AG09309 (cell line): ENCODE data around the gene EIF5.

Experiments used
- DNase-seq: peaks from one replicate; pipeline ENCODE4 v3.0.0-alpha.2; 2010; ENCODE audit warnings: low read depth
- H3K4me3 ChIP-seq: 2 replicates; pipeline ENCODE4 v1.5.1; 2011; ENCODE audit warnings: mild to moderate bottlenecking, low read depth, low read length, moderate library complexity; ENCODE audit not compliant: control insufficient read depth
- TF ChIP-seq, protein P1 (sequence below): IDR thresholded peaks from 2 replicates; pipeline ENCODE4 v1.5.1; 2011; ENCODE audit warnings: mild to moderate bottlenecking, low read depth, low read length, inconsistent platforms; ENCODE audit not compliant: insufficient read depth, control insufficient read depth; ENCODE audit errors: missing control alignments

The EIF5 gene

GRCh38 chr14:103341250-103342129 lies 7.5 kb downstream of the EIF5 start:
- TF ChIP-seq, protein P1, sequence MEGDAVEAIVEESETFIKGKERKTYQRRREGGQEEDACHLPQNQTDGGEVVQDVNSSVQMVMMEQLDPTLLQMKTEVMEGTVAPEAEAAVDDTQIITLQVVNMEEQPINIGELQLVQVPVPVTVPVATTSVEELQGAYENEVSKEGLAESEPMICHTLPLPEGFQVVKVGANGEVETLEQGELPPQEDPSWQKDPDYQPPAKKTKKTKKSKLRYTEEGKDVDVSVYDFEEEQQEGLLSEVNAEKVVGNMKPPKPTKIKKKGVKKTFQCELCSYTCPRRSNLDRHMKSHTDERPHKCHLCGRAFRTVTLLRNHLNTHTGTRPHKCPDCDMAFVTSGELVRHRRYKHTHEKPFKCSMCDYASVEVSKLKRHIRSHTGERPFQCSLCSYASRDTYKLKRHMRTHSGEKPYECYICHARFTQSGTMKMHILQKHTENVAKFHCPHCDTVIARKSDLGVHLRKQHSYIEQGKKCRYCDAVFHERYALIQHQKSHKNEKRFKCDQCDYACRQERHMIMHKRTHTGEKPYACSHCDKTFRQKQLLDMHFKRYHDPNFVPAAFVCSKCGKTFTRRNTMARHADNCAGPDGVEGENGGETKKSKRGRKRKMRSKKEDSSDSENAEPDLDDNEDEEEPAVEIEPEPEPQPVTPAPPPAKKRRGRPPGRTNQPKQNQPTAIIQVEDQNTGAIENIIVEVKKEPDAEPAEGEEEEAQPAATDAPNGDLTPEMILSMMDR, result no peak
- no peak for DNase-seq

GRCh38 chr14:103343164-103343879 lies 9.3 kb downstream of the EIF5 start:
- TF ChIP-seq, protein P1, result no peak
- no peak overlapping the region for H3K4me3 ChIP-seq
- no peak for DNase-seq

More at GRCh38 chr14:103341250-103342129, 7.5 kb downstream of the EIF5 start:
- no peak overlapping the region for H3K4me3 ChIP-seq

DNA sequence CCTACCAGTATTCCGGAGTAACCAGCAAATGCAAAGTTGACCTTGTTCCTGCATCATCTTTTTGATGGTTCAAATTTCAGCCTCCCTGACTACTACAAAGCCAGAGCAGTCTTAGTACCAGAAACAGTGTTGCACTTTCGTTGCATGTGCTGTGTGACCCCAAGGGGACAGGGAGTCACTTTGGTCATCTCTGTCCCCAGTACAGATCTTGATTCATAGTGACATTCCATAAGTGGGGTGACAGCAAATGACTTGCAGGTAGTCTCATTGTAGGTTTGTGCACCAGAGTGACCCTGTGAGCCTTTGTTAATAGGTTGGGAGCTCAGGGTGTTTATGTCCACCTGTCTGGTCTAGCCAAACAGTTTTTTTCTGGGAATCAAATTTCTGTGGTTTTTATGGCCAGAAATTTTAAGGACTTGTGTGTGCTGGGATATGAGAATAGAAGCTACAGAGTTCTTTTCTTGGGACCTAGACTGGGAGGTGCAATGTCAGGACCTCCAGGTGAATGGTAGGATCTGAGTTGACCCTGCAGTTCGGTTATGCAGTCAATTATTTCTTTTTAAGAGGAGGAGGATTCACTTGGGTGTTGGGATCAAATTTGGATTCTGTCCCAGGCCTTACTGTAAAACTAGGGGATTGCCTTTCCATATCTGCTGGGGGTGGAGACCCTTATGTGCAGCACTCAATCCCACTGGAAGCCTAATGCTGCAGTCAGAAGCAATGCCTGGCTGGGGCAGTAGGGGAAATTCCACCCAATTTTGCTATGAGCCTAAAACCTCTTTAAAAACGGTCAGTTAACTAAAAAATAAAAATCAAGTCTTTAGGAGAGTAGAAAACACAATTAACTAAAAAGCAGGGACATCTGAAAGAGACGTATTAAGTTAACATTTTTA lies 10.1 kb downstream of the EIF5 start:
- DNase-seq, result no peak
- TF ChIP-seq, protein P1, result no peak
- H3K4me3 ChIP-seq, result no peak overlapping the region

- no peak overlapping the region for H3K4me3 ChIP-seq
- DNase-seq, result no peak
- TF ChIP-seq, protein P1, result no peak
Observed at GRCh38 chr14:103346286-103346685, 12.2 kb downstream of the EIF5 start.

- TF ChIP-seq, protein P1, result no peak
- no peak overlapping the region for H3K4me3 ChIP-seq
- no peak for DNase-seq
Observed at GRCh38 chr14:103347091-103347815, 13.2 kb downstream of the EIF5 start.

GRCh38 chr14:103348154-103348553 lies 14.1 kb downstream of the EIF5 start:
- no peak for DNase-seq
- TF ChIP-seq, protein P1, result no peak
- no peak overlapping the region for H3K4me3 ChIP-seq
